Retinal pigment epithelial cell (primary cell): ENCODE measurements around the gene LRRC52.

Experiments
- DNase-seq: peaks from one replicate; pipeline ENCODE4 v3.0.0-alpha.2; 2010; ENCODE audit warnings: low read depth
- H3K4me3 ChIP-seq: 2 replicates; pipeline ENCODE4 v1.5.1; 2011; ENCODE audit warnings: mild to moderate bottlenecking, low read length, control low read depth, moderate library complexity
- CTCF ChIP-seq: conservative IDR thresholded peaks from 2 replicates; pipeline ENCODE4 v1.5.1; 2011; ENCODE audit warnings: low read depth, low read length, control low read depth, inconsistent platforms

The LRRC52 gene

GRCh38 chr1:165549973-165550372 is 6.2 kb downstream of the LRRC52 start:
- no peak for TF ChIP-seq CTCF
- H3K4me3 ChIP-seq, result no peak overlapping the region
- DNase-seq, result no peak

GRCh38 chr1:165551469-165551868 is 7.7 kb downstream of the LRRC52 start:
- no peak for DNase-seq
- H3K4me3 ChIP-seq, result no peak overlapping the region
- TF ChIP-seq CTCF, result no peak

- H3K4me3 ChIP-seq, result no peak overlapping the region
- no peak for TF ChIP-seq CTCF
- no peak for DNase-seq
Measured at GRCh38 chr1:165560883-165561656, 17.3 kb downstream of the LRRC52 start.

- H3K4me3 ChIP-seq, result no peak overlapping the region
- DNase-seq, result no peak
- TF ChIP-seq CTCF, result no peak
Measured at GRCh38 chr1:165562571-165562970, 18.8 kb downstream of the LRRC52 start.

GRCh38 chr1:165563551-165563950 is 19.8 kb downstream of the LRRC52 start:
- TF ChIP-seq CTCF, result no peak
- DNase-seq, result no peak
- no peak overlapping the region for H3K4me3 ChIP-seq

GRCh38 chr1:165564561-165564960 is 20.8 kb downstream of the LRRC52 start:
- no peak for TF ChIP-seq CTCF
- DNase-seq, result no peak
- H3K4me3 ChIP-seq, result no peak overlapping the region

GRCh38 chr1:165565751-165566490 is 22.1 kb downstream of the LRRC52 start:
- no peak for DNase-seq
- TF ChIP-seq CTCF, result no peak
- no peak overlapping the region for H3K4me3 ChIP-seq
